GM18951 (cell line): ENCODE data around the gene ZNF808.
A peak's percentile ranks its signal among the peaks of the same experiment; 100 is the strongest.
"Not testable (repeated sequence)": the region's sequence is repeated elsewhere in the genome, so short reads cannot be mapped to it uniquely, and the experiment has no call there.

ENCODE experiments used
- POLR2A ChIP-seq: IDR thresholded peaks from 4 replicates; pipeline ENCODE4 v1.6.1; 2011; ENCODE audit warnings: mild to moderate bottlenecking; ENCODE audit not compliant: insufficient read length, insufficient read depth; ENCODE audit errors: extremely low read depth
- in situ Hi-C: fragments of 300-500 bp; cut with MboI; formaldehyde crosslinking; loops from one replicate; pipeline ENCODE4 v1.12.0; 2022; ENCODE audit warnings: low sequenced_read_pairs, mixed read lengths, inconsistent platforms; ENCODE audit not compliant: unreplicated experiment

Gene ZNF808

DNA sequence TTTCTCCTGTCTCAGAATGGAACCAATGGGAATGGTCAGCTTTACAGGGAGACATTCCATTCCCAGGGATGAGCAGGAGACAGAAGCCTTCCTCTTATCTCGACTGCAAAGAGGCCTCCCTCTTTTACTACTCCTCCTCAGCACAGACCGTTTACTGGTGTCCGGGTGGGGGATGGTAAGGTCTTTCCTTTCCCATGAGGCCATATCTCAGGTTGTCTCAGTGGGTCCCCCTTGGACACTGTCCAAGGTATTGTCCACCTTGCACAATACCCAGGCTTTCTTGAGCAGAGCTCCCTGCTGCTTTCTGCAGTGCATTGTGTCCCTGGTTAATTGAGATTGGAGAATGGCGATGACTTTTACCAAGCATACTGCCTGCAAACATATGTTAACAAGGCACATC, 7.5 kb upstream of the ZNF808 start:
- in situ Hi-C loops, result no loop called here
- no peak for TF ChIP-seq POLR2A

DNA sequence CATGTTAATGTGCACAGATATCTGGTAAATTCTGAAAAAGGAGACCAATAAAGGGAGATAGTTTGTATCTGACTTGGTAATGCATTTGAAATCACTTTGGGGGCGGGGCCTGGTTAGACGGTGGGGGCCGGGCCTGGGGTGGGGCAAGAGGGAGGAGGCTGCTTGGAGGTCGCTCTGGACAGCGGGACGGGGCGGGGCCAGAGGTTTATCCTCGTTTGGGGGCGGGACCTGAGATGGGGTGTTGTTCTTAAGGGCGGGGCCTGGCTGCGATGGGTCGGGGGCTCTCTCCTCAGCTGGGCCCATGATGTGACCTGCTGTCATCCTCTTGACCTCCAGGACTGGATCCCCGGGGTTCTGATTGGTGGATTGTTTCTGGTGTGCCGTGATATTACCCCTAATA, 4.9 kb upstream of the ZNF808 start:
- in situ Hi-C loops, result no loop called here
- no peak for TF ChIP-seq POLR2A

- in situ Hi-C loops, result no loop called here
- no peak for TF ChIP-seq POLR2A
Measured at GRCh38 chr19:52524086-52524485, 3.4 kb upstream of the ZNF808 start.

DNA sequence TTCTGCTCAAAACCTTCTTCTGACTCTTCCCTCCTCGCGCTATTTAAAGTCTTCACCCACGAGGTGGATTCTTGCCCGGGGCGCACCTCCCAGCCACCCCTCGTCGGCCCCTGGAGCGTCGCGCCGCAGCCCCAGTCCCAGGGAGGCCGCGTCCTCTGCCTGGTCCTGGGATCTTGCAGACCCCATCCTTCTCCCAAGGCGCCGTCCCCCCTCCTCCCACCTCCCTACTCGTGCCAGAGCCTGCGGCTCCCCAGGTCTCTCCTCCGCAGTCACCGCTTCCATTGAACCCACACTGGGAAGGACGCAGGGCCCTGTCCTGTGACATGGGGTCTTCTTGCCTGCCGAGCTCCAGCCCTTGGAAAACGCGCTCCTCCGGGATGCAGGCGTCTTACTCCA, 486 bp downstream of the ZNF808 start:
- in situ Hi-C loops, result no loop called here
- no peak for TF ChIP-seq POLR2A

DNA sequence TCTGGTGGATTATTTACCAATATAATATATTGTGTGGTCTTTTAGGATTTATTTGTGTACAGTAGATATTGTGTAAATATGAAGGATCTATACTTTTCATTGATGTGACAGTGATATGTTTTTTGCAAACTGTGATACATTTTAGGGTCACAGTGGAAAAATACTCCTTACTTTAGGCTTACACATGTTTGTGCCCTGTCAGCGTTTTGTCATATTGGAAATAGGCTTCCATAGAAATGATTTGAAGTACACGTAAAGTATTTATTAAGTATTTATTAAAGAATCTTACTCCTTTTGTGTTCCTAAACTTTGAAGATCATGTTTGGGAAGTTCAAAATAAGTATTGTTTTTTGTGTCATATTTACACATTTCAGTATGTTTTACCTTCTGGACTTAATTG, 5.0 kb downstream of the ZNF808 start:
- no peak for TF ChIP-seq POLR2A
- in situ Hi-C loops, result no loop called here

GRCh38 chr19:52533901-52534300, 6.4 kb downstream of the ZNF808 start:
- in situ Hi-C loops, result no loop called here

DNA sequence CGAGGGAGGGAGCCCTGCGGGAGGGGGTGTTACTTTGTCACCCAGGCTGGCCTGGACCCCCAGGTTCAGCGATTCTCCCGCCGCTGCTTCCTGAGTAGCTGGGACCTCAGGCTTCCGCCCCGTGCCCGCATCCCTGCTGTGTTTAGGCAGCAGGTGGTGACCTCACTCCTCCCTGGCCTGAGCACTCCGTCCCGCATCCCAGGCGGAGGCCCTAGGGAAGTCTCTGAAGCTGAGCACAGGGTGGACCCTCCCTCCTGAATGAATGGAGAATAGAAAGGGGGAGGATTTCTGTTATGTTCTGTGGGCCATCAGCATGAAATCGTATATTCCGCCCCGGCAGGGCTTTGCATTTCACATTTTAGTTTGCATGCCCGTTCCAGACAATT, 7.9 kb downstream of the ZNF808 start:
- in situ Hi-C loops, result not testable (repeated sequence)

More at GRCh38 chr19:52533901-52534300, 6.4 kb downstream of the ZNF808 start:
- TF ChIP-seq POLR2A, result no peak

- TF ChIP-seq POLR2A, result peak; percentile 79
- in situ Hi-C loops, result no loop called here
Measured at GRCh38 chr19:52535771-52536447, 8.4 kb downstream of the ZNF808 start.

DNA sequence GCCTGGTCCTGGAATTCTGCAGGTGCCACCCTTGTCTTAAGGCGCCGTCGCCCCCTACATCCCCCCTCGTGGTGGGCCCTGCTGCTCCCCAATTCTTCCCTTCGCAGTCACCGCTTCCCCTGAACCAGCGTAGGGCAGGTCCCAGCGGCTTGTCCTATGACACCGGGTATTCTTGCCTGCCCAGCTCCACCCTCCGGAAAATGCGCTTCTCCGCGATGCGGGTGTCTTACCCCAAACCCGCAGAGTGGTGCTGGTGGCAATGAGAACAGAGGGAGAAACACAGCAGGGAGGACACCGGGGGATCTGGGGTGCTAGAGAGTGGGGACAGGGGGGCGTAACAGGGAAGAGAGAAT, 9.0 kb downstream of the ZNF808 start:
- TF ChIP-seq POLR2A, result no peak
- in situ Hi-C loops, result no loop called here

DNA sequence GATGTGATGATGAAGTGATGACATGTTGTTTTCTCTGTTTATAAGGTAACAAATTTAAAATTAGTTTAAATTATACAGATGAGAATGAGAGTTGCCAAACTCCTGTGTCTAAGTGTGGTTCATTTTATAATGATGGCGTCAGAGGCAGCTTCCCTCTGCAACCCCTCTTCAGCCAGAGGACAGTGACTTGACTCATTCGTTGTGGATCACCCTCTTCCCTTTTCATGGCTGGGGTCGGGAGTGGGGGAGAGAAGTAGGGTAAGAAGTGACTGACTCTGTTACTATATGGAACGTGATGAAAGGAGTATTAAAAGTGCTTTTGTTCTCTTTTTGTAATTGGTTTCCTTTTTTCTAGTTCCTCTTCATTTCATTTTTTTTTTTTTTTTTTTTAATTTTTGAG, 11.3 kb downstream of the ZNF808 start:
- in situ Hi-C loops, result not testable (repeated sequence)

DNA sequence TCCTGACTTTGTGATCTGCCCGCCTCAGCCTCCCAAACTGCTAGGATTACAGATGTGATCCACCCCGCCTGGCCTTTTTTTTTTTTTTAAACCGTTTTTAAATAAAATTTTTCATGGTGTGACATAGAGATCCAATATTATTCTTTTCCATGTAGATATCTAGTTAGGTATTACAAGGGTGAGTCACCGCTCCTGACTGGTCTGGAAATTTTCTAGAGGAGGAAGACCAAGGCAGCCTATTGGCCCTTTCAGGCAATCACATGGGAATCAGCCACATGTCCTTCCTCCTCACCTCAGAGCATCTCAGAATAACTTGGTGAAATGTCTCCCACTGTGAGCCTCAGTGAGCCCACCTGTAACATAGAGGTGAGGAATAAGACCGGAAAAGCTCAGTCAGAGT, 13.7 kb downstream of the ZNF808 start:
- in situ Hi-C loops, result not testable (repeated sequence)

DNA sequence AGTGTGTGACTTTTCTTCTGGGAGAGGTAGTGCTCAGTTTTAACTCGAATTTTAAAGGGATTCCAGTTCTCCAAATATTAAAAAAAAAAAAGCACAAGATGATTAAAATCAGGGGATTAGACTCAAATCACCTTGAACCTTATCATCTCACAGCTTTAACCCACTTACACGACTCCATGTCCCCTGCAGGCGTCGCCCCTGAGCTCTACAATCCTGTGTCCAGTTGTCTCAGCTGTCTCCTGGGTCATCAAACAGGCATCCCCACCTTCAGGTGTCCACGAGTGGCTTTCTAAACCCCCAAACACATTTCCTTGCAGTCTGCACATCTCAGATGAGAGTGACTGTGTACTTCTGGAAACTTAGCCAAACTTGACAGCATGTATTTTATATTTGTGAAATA, 14.1 kb downstream of the ZNF808 start:
- no peak for TF ChIP-seq POLR2A
- in situ Hi-C loops, result no loop called here

DNA sequence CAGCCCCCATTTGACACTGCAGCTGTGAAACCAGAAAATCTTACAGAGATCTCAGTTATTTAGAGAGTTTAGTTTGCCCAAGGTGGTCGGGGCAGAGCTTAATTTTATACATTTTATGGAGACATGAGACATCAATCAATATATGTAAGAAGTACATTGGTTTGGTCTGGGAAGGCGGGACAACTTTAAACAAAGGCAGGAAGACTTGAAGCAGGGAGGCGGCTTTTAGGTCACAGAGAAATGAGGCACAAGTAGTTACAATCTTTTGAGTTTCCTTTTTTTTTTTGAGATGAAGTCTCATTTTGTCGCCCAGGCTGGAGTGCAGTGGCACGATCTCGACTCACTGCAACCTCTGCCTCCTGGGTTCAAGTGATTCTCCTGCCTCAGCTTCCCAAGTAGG, 15.1 kb downstream of the ZNF808 start:
- in situ Hi-C loops, result not testable (repeated sequence)

DNA sequence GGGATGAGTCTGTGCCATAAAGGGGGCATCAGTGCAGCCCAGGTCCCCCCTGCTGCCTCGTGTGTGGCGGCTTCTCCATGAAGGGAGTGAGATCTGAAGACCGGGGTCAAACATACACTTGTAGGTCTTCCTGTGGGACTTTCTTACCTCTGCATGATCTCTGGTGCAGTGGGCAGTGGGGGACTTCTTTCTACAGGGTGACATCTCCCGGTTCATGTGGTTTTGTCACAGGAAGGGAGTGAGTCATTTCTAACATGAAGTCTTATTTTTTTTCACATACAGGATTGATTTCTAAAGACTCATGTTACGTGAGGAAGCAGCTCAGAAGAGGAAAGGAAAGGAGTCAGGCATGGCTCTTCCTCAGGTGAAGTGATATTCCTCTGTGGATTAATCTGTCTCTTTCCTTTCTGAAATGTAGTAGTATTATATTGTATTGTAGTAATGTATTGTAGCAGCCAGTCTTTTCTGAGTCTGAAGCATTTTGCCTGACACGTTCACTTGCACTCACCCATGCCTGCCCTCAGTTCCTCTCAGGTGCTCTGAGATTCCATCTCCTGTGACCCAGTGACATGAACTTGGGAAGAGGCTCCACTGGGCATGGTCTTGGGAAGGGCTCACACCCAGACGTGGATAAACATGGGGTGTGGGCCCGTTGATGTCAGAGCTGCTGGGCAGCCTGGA, 15.7 kb downstream of the ZNF808 start:
- in situ Hi-C loops, result no loop called here
- no peak for TF ChIP-seq POLR2A
